ENCODE results near the gene GRIN3B.

The GRIN3B gene

GRCh38 chr19:1046836-1047695 is 46.8 kb downstream of the GRIN3B start:
- DNase-seq = no peak

- DNase-seq = no peak
Measured at GRCh38 chr19:1047696-1048147, 47.5 kb downstream of the GRIN3B start.

- no peak for DNase-seq
Measured at GRCh38 chr19:1049106-1049505, 48.9 kb downstream of the GRIN3B start.

GRCh38 chr19:1049800-1050199 is 49.6 kb downstream of the GRIN3B start:
- no peak for DNase-seq

- DNase-seq = no peak
Measured at GRCh38 chr19:1050989-1051788, 51.0 kb downstream of the GRIN3B start.

GRCh38 chr19:1051791-1052190 is 51.6 kb downstream of the GRIN3B start:
- DNase-seq = no peak

- no peak for DNase-seq
Measured at GRCh38 chr19:1052349-1052975, 52.2 kb downstream of the GRIN3B start.

GRCh38 chr19:1053176-1054101 is 53.2 kb downstream of the GRIN3B start:
- no peak for DNase-seq

- DNase-seq = no peak
Measured at GRCh38 chr19:1054102-1055027, 54.1 kb downstream of the GRIN3B start.

GRCh38 chr19:1055028-1055425 is 54.8 kb downstream of the GRIN3B start:
- no peak for DNase-seq

- no peak for DNase-seq
Measured at GRCh38 chr19:1055886-1056620, 55.8 kb downstream of the GRIN3B start.

GRCh38 chr19:1057176-1057855 is 57.1 kb downstream of the GRIN3B start:
- DNase-seq = peak; percentile 58

GRCh38 chr19:1058112-1058511 is 57.9 kb downstream of the GRIN3B start:
- no peak for DNase-seq
